GM12872 (cell line): ENCODE data around the gene METTL25B.

Source experiments
- CTCF ChIP-seq: IDR thresholded peaks from 3 replicates; pipeline ENCODE4 v1.5.1; 2011; ENCODE audit warnings: low read depth, mild to moderate bottlenecking, low read length, moderate library complexity; ENCODE audit not compliant: insufficient read depth

The METTL25B gene

GRCh38 chr1:156693848-156694689 is 34.2 kb upstream of the METTL25B start:
- TF ChIP-seq CTCF: no peak

GRCh38 chr1:156694690-156694962 is 33.6 kb upstream of the METTL25B start:
- no peak for TF ChIP-seq CTCF

GRCh38 chr1:156696755-156697154 is 31.5 kb upstream of the METTL25B start:
- no peak for TF ChIP-seq CTCF

- TF ChIP-seq CTCF: no peak
Observed at GRCh38 chr1:156697481-156697880, 30.8 kb upstream of the METTL25B start.

- no peak for TF ChIP-seq CTCF
Observed at GRCh38 chr1:156698995-156699394, 29.3 kb upstream of the METTL25B start.

- no peak for TF ChIP-seq CTCF
Observed at GRCh38 chr1:156700736-156701531, 27.3 kb upstream of the METTL25B start.

GRCh38 chr1:156703336-156703735 is 24.9 kb upstream of the METTL25B start:
- TF ChIP-seq CTCF: no peak
